ENCODE data around the gene TERB1. TPM values are rescaled to one million over a fixed set of nuclear protein-coding genes. Genes with fewer than 3 reads are reported as not detected.

The TERB1 gene
- total RNA-seq, 1 experiment from 2014 or later: not detected

Other genes with a start within 250 kb of the TERB1 start
- gene CKLF, start 249.0 kb downstream of the TERB1 start, total RNA-seq (2014; rRNA removed; shearing (Covaris generic)): 334 and 338 TPM in 2 replicates
- 6.0 and 6.4 TPM in 2 replicates for gene CMTM1, start 235.1 kb downstream of the TERB1 start, total RNA-seq (2014; rRNA removed; shearing (Covaris generic))
- gene CMTM2, start 222.1 kb downstream of the TERB1 start, total RNA-seq (2014; rRNA removed; shearing (Covaris generic)): 0.98 TPM in 1 of 2 replicates, not detected in the other
- gene CMTM3, start 196.9 kb downstream of the TERB1 start, total RNA-seq (2014; rRNA removed; shearing (Covaris generic)): 47.9 and 49.2 TPM in 2 replicates
- 20.5 and 22.4 TPM in 2 replicates for gene CMTM4, start 104.8 kb downstream of the TERB1 start, total RNA-seq (2014; rRNA removed; shearing (Covaris generic))
- 60.1 and 63.3 TPM in 2 replicates for gene DYNC1LI2, start 50.0 kb downstream of the TERB1 start, total RNA-seq (2014; rRNA removed; shearing (Covaris generic))
- gene NAE1, start 29.4 kb upstream of the TERB1 start, total RNA-seq (2014; rRNA removed; shearing (Covaris generic)): 125 and 135 TPM in 2 replicates
- not detected in 2 replicates for gene CA7, start 42.8 kb upstream of the TERB1 start, total RNA-seq (2014; rRNA removed; shearing (Covaris generic))
- gene PDP2, start 78.9 kb upstream of the TERB1 start, total RNA-seq (2014; rRNA removed; shearing (Covaris generic)): 6.1 and 6.6 TPM in 2 replicates
- gene CDH16, start 117.3 kb upstream of the TERB1 start, total RNA-seq (2014; rRNA removed; shearing (Covaris generic)): not detected in 2 replicates
- 3.4 and 5.1 TPM in 2 replicates for gene RRAD, start 124.0 kb upstream of the TERB1 start, total RNA-seq (2014; rRNA removed; shearing (Covaris generic))
- gene CIAO2B, start 132.8 kb upstream of the TERB1 start, total RNA-seq (2014; rRNA removed; shearing (Covaris generic)): 254 and 336 TPM in 2 replicates
- gene CES2, start 133.9 kb upstream of the TERB1 start, total RNA-seq (2014; rRNA removed; shearing (Covaris generic)): 19.2 and 21.3 TPM in 2 replicates
- 0.10 TPM in 1 of 2 replicates, not detected in the other for gene CES3, start 159.7 kb upstream of the TERB1 start, total RNA-seq (2014; rRNA removed; shearing (Covaris generic))
- gene CES4A, start 187.0 kb upstream of the TERB1 start, total RNA-seq (2014; rRNA removed; shearing (Covaris generic)): 0.72 TPM in 1 of 2 replicates, not detected in the other
- 98.3 and 105 TPM in 2 replicates for gene CBFB, start 227.6 kb upstream of the TERB1 start, total RNA-seq (2014; rRNA removed; shearing (Covaris generic))

All from RPMI7951 (cell line).